Fibroblast of lung (primary cell): Measurements from ENCODE around the gene MIER2. TPM values are rescaled to one million over a fixed set of nuclear protein-coding genes. Genes with fewer than 3 reads are reported as not detected.

Source experiments
- DNase-seq, 2 donors: peaks; one replicate each; pipeline versions ENCODE4 v3.0.0 to v3.0.0-alpha.2; 2010; ENCODE audit warnings: low read depth in 2 of 2
- H2AFZ ChIP-seq: 2 replicates; pipeline ENCODE4 v1.5.1; 2012; ENCODE audit warnings: low read length, control low read depth, inconsistent platforms
- H3K27ac ChIP-seq: 2 replicates; pipeline ENCODE4 v1.5.1; 2011; ENCODE audit warnings: low read length, control low read depth; ENCODE audit not compliant: insufficient read depth
- H3K27me3 ChIP-seq: 2 replicates; pipeline ENCODE4 v1.5.1; 2011; ENCODE audit warnings: mild to moderate bottlenecking, low read length; ENCODE audit not compliant: control insufficient read depth, insufficient read depth
- H3K36me3 ChIP-seq: 2 replicates; pipeline ENCODE4 v1.5.1; 2011; ENCODE audit warnings: low read length; ENCODE audit not compliant: control insufficient read depth, insufficient read depth
- H3K4me1 ChIP-seq: 2 replicates; pipeline ENCODE4 v1.5.1; 2011; ENCODE audit warnings: low read length; ENCODE audit not compliant: control insufficient read depth, insufficient read depth; ENCODE audit errors: extremely low read depth
- H3K4me2 ChIP-seq: 2 replicates; pipeline ENCODE4 v1.5.1; 2011; ENCODE audit warnings: low read length, control low read depth; ENCODE audit not compliant: insufficient read depth; ENCODE audit errors: extremely low read depth
- H3K4me3 ChIP-seq, 4 experiments: fragments of 200-600 bp in 1 of 4; sonication (generic) in 1 of 4; replicated peaks in 1 of 4; 2 replicates each; pipeline ENCODE4 v1.5.1; 2011 to 2016; ENCODE audit warnings: low read length in 4 of 4, low read depth in 3 of 4, mild to moderate bottlenecking in 3 of 4, control low read depth in 2 of 4, inconsistent platforms in 1 of 4, mixed read lengths in 1 of 4; ENCODE audit not compliant: insufficient read depth in 1 of 4; ENCODE audit errors: control extremely low read depth in 1 of 4
- H3K79me2 ChIP-seq: 2 replicates; pipeline ENCODE4 v1.5.1; 2012; ENCODE audit warnings: mild to moderate bottlenecking, low read length, inconsistent platforms; ENCODE audit not compliant: control insufficient read depth, insufficient read depth
- H3K9ac ChIP-seq: 2 replicates; pipeline ENCODE4 v1.5.1; 2011; ENCODE audit warnings: mild to moderate bottlenecking, low read length, control low read depth; ENCODE audit not compliant: insufficient read depth
- H3K9me3 ChIP-seq: 2 replicates; pipeline ENCODE4 v1.5.1; 2012; ENCODE audit warnings: low read depth, low read length; ENCODE audit not compliant: control insufficient read depth, insufficient read depth
- H4K20me1 ChIP-seq: 2 replicates; pipeline ENCODE4 v1.5.1; 2011; ENCODE audit warnings: low read length; ENCODE audit not compliant: control insufficient read depth, insufficient read depth; ENCODE audit errors: extremely low read depth
- EZH2 ChIP-seq: IDR thresholded peaks from 2 replicates; pipeline ENCODE4 v1.5.1; 2012; ENCODE audit warnings: low read length, control low read depth, mild to moderate bottlenecking; ENCODE audit errors: missing control alignments
- polyA plus RNA-seq, 2 donors: library from polyadenylated mRNA; depleted of rRNA in 1 of 2; stranded (reverse) in 1 of 2; unstranded in 1 of 2; fragments of >200 nt; gene quantifications; 2 replicates each; pipeline ENCODE4 v1.2.1, GENCODE V29; 2011 to 2012; ENCODE audit warnings: missing spikeins in 1 of 2
- total RNA-seq: library from RNA; depleted of rRNA; stranded (reverse); fragments of >200 nt; gene quantifications from 2 replicates; pipeline ENCODE4 v1.2.1, GENCODE V29; 2014
- TF ChIP-seq, protein P1 (sequence below), 2 donors: IDR thresholded peaks in 1 of 2; conservative IDR thresholded peaks in 1 of 2; 1 replicate in 1 of 2; 2 replicates in 1 of 2; pipeline ENCODE4 v1.5.1; 2011 to 2012; ENCODE audit warnings: low read length in 2 of 2, control low read depth in 1 of 2, inconsistent platforms in 1 of 2, low read depth in 1 of 2, mild to moderate bottlenecking in 1 of 2

MIER2 gene
- total and polyA plus RNA-seq, 2 donors (not counting 1 experiment from before 2014, with no cell fraction given) = 13.7 to 20.6 TPM

DNA sequence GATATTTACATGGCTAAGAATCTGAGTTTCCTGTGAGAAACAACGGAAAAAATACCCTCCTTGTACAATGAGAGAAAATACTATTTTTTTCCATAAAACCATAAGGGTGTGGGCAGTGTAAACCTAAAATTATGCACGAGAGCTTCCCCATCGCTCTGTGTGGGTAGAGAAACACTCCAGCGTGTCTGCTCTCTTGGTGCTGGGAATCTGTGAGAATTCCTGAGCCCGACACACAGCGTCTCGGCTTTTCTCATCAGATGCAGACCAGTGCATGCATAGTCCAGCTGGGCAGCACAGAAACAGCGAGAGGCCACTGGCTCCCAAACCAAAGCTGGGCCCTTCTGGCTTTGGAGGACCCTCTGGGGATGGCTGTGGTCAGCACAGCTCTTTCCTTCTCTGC, 65.4 kb downstream of the MIER2 start:
- Histone ChIP-seq H3K27ac (no peak overlapping the region), H3K27me3 (no peaks in the 10 kb centered on the region), H3K79me2 (no peaks in the 10 kb centered on the region), H3K9me3 (no peaks in the 10 kb centered on the region), H3K4me2 (no peak overlapping the region), H3K36me3 (no peaks in the 10 kb centered on the region), H3K4me1 (no peaks in the 10 kb centered on the region), H4K20me1 (no peaks in the 10 kb centered on the region), H2AFZ (no peak overlapping the region), H3K4me3 (no peak overlapping the region), H3K9ac (no peak overlapping the region)
- TF ChIP-seq EZH2 = no peak
- no peak for DNase-seq

- no peaks in the 10 kb centered on the region for H3K79me2 ChIP-seq
- H3K27ac ChIP-seq = no peak overlapping the region
- no peak overlapping the region for H2AFZ ChIP-seq
- no peaks in the 10 kb centered on the region for H4K20me1 ChIP-seq
- no peak overlapping the region for H3K4me3 ChIP-seq
- H3K9me3 ChIP-seq = no peaks in the 10 kb centered on the region
- no peak overlapping the region for H3K9ac ChIP-seq
- H3K4me2 ChIP-seq = no peak overlapping the region
- no peaks in the 10 kb centered on the region for H3K36me3 ChIP-seq
- no peaks in the 10 kb centered on the region for H3K27me3 ChIP-seq
- TF ChIP-seq, protein P1, sequence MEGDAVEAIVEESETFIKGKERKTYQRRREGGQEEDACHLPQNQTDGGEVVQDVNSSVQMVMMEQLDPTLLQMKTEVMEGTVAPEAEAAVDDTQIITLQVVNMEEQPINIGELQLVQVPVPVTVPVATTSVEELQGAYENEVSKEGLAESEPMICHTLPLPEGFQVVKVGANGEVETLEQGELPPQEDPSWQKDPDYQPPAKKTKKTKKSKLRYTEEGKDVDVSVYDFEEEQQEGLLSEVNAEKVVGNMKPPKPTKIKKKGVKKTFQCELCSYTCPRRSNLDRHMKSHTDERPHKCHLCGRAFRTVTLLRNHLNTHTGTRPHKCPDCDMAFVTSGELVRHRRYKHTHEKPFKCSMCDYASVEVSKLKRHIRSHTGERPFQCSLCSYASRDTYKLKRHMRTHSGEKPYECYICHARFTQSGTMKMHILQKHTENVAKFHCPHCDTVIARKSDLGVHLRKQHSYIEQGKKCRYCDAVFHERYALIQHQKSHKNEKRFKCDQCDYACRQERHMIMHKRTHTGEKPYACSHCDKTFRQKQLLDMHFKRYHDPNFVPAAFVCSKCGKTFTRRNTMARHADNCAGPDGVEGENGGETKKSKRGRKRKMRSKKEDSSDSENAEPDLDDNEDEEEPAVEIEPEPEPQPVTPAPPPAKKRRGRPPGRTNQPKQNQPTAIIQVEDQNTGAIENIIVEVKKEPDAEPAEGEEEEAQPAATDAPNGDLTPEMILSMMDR (conservative IDR thresholded peaks at IDR 0.05 in 1 of 2, IDR thresholded peaks at IDR 0.05 in 1 of 2; ENCODE audit: low read depth in 1 of 2, low read length in 2 of 2) = no peak
- no peak for TF ChIP-seq EZH2
- no peaks in the 10 kb centered on the region for H3K4me1 ChIP-seq
- DNase-seq = peak; percentile 38 to 43
Observed at GRCh38 chr19:277581-278165, 66.9 kb downstream of the MIER2 start.

- TF ChIP-seq, protein P1 (conservative IDR thresholded peaks at IDR 0.05 in 1 of 2, IDR thresholded peaks at IDR 0.05 in 1 of 2; ENCODE audit: low read depth in 1 of 2, low read length in 2 of 2) = no peak
- TF ChIP-seq EZH2 = no peak
- H3K27me3 ChIP-seq = no peaks in the 10 kb centered on the region
- no peak overlapping the region for H2AFZ ChIP-seq
- no peak overlapping the region for H3K4me2 ChIP-seq
- no peak overlapping the region for H3K27ac ChIP-seq
- no peaks in the 10 kb centered on the region for H4K20me1 ChIP-seq
- no peaks in the 10 kb centered on the region for H3K9me3 ChIP-seq
- no peak overlapping the region for H3K4me3 ChIP-seq
- no peaks in the 10 kb centered on the region for H3K4me1 ChIP-seq
- H3K79me2 ChIP-seq = no peaks in the 10 kb centered on the region
- no peak overlapping the region for H3K9ac ChIP-seq
- no peaks in the 10 kb centered on the region for H3K36me3 ChIP-seq
- no peak for DNase-seq
Observed at GRCh38 chr19:277131-277530, 67.5 kb downstream of the MIER2 start.
